ENCODE measurements around the gene OPTC.

Gene OPTC

DNA sequence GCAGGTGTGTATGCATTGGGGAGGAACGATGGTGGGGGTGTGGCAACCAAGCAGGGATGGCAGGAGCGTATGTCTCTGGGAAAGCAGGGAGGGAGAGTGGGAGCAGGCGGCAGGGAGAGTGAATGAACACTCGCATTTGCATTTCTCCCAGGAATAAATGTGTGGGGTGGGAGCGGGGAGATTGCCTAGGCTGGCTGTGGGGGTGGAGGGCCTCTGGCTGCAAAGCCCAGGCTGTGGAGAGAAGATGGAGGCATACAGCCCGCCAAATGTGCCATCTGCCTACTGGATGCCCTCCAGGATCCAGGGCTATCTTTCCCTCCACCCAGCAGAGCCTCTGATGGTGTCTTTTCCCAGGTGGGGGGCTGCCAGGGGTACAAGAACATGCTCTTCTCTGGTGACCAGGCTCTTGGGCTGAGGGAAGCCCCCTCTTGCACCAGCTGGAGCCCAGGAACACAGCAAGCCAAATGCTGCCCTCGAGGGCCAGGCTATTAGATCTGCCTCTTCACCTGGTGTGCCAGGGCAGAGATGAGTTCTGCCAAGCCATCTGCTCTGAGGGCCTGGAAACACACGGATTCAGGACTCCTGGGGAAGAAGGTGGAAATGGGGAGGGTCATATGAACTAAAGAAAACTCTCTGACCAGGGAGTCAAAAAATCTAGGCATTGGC, 1.7 kb upstream of the OPTC start:
- no peak for DNase-seq (ENCODE audit: low read depth)

DNA sequence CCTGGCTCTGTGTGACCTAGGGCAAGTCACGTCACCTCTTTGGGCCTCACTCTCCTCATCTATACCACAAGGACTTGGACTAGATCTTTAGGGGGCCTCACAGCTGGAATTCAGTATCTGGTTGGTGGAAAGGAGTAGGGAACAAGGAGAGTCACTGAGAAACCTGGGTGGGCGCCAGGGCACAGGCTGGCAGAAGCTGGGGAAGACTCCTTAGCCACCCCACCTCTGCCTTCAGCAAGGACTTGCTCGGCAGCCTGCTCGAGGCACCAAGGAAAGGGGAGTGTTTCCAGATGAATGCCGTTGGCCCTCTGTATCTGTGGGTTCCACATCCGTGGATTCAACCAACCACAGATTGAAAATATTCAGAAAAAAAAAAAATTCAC, 1.2 kb upstream of the OPTC start:
- DNase-seq (ENCODE audit: low read depth): no peak

DNA sequence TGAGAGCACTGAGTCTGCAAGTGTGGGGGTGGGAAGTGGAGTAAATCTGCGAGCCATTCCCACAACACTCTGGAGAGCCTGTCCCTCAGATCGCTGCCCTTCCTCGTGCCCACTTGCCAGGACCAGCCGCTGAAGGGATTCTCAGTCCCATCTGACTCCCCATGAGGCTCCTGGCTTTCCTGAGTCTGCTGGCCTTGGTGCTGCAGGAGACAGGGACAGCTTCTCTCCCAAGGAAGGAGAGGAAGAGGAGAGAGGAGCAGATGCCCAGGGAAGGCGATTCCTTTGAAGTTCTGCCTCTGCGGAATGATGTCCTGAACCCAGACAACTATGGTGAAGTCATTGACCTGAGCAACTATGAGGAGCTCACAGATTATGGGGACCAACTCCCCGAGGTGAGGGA, 1.9 kb downstream of the OPTC start:
- no peak for DNase-seq (ENCODE audit: low read depth)

DNA sequence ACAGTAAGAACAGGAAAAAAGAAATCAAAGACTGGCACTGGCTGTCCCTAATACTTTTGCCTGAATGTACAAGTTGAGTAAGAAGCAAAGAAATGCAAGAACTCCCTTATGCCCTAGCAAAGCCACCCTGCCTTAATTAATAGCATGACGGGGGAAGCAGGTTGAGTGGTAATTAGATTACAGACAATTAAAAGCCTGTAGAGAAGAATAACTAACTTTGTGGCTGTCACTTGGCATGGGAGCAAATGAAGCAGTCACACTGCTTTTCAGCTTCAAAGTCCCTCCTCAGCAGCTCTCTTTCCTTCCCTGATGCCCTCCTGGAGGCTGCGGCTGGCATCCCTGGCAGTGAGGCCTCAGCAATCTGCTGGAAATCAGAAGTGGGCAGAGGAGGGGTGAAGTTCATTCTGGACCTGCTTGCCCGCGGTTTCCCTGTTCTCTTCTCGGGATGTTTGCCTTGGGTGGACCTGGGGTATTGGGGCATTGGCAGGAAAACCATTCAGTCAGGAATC, 3.4 kb downstream of the OPTC start:
- DNase-seq (ENCODE audit: low read depth): no peak

DNA sequence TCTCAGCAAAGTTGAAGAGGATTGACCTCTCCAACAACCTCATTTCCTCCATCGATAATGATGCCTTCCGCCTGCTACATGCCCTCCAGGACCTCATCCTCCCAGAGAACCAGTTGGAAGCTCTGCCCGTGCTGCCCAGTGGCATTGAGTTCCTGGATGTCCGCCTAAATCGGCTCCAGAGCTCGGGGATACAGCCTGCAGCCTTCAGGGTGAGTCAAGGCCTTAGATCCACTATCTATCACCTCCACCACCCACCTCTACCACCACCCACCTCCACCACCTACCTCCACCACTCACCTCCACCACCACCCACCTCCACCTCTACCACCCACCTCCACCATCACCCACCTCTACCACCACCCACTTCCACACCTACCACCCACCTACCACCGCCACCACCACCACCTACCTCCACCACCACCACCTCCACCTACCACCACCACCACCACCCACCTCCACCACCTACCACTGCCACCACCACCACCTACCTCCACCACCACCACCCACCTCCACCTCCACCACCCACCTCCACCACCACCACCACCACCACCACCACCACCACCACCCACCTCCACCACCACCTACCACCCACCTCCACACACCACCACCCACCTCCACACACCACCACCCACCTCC, 5.8 kb downstream of the OPTC start:
- DNase-seq (ENCODE audit: low read depth): no peak

DNA sequence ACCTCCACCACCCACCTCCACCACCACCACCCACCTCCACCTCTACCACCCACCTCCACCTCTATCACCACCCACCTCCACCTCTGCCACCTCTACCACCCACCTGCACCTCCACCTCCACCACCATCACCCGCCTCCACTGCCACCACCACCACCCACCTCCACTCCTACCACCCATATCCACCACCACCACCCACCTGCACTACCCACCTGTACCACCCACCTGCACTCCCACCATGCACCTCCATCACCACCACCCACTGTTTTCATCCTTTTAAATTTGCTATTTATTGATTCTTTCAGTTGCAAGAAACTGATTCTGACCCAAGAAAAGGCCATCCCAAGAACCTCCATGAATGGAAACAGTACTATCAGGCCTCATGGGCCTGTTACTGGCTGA, 6.3 kb downstream of the OPTC start:
- no peak for DNase-seq (ENCODE audit: low read depth)

DNA sequence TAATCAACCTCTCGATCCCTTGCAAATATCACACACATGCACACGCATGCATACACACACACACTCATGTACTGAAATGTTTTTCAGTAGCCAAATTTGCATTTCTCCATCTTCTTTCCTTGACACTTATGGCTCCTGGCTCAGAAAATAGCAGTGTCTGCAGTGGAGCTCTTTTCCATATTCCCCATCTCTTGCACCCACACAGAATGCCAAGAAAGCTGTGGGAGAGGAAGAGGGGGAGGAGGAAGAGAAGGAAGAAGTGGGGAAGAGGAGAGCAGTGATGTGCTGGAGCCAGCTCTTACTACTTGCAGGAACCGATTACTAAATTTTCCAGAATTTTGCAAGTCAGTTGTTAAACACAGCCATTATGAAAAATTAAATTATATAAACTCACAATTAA, 9.9 kb downstream of the OPTC start:
- no peak for DNase-seq (ENCODE audit: low read depth)

DNA sequence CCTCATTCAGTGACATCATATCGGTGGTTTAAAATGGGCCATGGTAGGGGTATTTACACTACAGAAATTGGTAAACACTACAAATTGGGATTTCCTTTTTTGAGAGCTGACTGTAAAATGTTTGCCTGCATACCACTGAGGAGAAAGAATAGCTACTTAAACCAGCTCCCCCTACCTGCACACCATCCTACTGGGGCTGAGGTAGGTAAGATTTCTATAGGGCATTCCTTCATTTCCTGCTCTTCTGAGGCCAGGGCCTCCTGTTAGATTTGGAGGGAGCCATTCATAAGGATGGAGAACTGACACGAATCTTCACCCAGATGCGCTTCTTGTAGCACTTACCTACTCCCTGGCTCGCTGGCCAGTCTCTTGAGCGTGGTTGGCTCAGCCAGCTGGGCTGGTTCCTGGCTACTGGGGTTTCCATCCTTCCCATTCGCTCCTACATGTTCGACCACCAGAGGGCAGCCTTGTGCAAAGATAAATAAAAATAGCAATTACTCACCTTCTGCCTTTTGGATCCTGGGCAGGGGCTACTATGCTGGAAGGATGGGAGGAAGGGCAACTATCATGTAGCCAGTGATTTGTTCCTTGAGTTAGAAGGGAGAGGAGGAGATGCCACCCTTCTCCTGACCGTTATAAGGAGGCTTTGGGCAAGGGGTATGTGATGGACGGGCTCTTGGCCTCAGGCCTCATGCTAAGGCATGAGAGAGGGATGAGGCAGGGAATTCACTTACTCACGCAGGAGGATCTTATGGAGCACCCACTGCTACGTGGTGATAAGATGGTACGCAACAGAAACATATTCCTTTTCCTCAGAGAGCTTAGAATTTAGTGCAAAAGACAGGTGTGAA, 10.7 kb downstream of the OPTC start:
- DNase-seq (ENCODE audit: low read depth): peak; percentile 65

DNA sequence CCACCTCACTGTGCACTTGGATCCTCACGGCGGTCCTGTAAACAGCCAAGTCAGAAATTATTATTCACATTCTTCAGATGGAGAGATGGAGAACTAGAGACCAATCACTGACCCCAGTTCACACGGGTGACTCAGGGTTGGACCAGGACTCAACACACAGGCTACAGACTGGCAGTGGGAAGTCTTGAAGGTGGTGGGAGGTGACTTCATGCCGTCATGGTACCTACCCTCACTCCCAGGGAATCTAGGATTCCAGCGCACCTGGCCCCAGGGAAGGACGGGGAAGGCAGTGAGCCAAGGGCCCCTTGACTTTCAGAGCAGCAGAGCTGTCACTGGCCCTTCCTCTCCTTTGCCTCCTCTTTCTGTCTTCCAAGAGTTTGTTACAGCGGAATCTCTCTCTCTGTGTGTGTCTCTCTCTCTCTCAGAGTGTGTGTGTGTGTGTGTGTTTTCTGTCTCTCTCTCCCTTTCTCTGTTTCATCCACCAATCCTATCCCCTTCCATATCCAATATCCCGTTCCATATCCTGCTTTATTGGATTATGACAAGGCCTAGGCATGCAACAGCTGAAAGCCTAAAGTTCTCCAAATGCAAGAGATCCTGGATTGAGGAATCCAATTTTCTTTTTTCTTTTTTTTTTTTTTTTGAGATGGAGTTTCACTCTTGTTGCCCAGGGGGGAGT, 11.7 kb downstream of the OPTC start:
- DNase-seq (ENCODE audit: low read depth): no peak

DNA sequence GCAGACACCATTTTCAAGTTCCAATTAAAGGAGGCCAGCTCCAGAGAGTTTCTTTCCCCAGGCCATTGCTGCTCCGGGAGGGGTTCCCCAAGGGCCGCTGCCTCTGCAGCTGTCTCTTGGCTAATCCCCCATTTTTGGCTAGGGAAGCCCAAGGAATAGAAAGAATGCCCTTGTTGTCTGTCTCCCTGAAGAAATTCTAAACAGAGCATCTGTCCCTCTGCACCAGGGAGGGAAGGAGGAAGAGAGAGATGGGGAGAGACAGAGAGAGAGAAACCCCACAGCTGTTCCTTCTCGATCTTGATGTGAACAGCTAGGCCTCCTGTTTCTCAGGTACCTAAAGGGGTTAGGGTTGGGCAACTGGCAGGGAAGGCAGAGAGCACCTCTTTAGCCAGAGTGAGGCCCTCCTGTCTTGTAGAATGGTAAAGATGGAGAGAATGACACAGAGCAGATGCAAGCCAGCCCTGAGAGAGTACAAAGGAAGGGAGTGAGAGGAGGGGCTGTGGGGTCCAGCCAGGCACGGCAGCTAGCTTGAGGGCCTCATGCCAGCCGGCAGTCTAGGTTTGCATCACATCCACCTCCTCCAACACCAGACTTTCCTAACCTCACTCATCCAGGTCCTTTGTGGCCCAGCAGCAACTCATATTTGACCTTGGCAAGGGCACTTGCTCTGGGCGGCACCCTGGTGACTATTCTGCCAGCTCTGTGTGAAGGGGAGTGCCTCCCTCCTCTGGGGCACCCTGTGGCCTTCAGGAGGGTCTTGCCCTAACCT, 13.1 kb downstream of the OPTC start:
- no peak for DNase-seq (ENCODE audit: low read depth)

DNA sequence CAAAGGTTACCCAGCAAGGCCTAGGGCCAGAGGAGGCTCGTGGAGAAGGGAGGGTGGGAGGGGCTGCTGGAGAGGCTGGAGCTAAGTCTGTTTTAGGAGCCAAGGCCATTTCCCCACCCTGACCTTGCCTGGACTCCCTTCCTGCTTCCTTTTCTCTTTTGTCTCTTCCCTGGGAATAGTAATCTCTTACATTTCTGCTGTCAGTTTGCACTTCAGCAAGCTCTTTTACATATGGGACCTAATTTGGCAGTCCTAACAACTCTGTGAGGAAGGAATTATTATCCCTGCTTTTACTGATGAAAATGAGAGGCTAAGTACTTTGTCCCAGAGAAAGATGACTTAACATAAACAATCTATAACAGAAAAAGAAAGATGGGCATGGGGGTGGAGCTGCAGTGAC, 13.8 kb downstream of the OPTC start:
- DNase-seq (ENCODE audit: low read depth): no peak

DNA sequence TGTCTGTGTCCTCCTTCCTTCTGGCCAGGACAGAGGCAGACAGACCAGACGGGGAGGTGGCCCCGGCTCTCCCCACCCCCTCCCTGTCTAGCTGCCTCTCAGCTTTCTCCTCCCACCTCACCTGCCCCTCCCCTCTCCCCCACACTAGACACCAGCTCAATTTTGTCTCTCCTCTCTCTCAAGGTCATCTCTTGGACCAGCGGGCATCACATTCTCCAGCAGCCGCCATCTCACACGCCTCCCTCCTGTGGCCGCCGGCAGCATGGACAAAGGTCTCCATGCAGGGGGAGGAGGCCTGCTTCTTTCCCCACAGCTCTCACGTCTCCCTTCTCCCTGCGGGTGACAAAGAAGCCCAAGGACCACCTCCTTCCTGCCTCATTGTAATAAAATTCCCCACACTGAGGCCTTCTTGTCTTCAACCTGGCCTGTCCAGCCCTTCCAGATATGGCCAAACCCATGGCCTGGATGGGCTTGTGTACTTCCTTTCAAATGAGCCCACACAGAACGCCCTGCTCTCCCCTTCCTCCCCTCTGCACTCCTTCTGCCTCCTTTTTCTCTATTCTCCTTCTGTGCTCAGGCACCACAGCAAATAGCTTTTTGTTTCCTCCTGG, 14.6 kb downstream of the OPTC start:
- DNase-seq (ENCODE audit: low read depth): no peak

DNA sequence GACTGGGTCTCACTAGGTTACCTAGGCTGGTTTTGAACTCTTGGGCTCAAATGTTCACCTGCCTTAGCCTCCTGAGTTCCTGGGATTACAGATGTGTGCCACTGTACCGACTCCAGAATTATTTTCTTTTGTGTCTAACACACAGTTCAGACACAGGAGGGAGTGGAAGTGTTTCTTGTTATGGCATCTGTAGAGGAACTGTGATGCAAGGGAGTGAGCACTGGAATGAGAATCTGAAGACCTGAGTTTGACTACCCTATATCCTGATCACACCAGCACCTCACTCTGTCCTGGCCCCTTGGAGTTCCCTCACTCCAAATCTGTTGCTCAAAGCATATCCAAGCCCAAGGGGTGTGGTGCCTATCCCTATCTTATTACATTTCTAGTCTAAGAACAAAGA, 15.2 kb downstream of the OPTC start:
- DNase-seq (ENCODE audit: low read depth): no peak

DNA sequence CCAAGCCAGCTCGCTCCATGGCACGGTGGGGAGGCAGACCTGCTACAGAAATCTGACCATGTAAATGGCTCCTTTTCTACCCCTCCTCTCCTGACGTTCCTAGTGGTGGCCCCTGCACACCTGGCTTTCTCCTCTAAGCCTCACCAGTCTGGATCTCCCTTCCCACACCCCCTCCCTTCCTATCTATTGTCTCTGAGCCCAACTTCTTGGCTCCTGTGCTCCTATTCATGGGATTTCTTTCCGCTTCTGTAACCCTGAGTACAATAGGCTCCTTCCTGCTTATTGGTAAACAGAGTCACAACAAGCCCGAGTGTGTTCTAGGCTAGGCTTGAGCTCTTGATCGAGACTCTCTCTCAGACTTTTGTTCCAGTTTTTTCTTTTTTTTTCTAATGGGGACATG, 17.6 kb downstream of the OPTC start:
- no peak for DNase-seq (ENCODE audit: low read depth)

DNA sequence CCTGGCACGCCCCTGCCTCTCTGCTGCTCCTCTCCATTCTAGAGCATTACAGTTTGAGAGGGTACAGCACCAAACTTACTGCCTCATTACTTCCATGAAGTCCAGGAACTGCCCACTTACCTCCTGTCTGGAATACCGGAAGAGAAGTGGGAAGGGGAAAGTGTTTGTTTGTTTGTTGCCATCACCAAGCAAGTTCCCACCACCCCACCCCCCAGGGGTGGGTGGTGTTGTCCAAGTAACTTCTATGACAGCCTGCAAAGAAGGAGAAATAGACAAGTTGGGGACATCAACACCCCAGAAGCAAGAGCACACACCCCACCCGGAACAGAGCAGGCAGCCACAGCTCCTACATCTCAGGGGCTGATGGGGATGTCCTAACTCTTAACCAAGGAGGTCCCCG, 18.0 kb downstream of the OPTC start:
- DNase-seq (ENCODE audit: low read depth): no peak

DNA sequence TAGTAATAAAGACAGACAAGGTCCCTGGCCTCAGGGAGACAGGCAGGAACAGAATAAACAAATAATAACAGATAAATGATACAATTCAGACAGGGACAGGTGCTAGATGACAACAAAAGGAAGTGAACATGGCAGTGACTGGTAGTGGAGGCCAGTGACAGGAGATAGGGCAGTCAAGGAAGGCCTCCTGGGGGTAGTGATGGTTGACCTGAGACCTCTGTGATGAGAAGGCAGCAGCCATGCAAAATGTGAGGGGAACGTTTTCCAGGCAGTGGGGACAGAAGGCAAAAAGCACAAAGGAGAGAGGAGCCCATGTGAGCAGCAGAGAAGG, 18.5 kb downstream of the OPTC start:
- DNase-seq (ENCODE audit: low read depth): no peak

DNA sequence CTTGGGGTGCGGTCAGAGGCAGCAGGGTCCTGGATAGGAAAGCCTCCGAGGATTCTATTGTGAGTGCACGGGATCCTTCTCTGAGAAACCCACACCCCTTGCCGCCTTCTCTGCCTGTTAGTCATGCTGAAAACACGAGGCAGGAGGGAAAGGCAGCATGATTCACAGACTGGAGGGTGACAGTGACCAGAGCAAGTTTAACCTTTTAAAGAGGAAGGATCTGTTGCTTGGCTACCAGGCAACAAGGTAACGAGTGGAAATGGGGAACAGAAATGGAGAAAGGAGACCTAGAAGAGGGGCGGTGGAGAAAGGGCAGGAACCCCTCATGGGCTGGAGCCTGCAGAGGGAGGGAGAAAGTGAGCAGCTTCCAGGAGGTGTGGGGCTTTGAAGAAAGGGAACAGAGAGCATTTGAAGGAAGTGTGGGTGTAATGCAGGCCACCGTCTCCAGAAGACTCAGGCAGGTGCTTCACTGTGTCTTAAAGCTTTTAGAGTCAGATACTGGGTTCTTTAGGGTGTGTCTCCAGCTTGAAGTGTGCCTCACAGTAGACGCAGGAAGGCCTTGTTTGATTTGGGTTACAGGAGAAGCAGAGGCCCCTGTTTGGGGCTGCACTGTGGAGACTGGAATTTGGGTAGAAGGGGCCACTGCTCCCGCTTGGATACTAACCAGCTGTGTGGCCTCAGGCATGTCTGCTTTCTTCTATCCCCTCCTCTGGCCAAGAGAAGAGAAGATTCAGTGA, 19.1 kb downstream of the OPTC start:
- no peak for DNase-seq (ENCODE audit: low read depth)

DNA sequence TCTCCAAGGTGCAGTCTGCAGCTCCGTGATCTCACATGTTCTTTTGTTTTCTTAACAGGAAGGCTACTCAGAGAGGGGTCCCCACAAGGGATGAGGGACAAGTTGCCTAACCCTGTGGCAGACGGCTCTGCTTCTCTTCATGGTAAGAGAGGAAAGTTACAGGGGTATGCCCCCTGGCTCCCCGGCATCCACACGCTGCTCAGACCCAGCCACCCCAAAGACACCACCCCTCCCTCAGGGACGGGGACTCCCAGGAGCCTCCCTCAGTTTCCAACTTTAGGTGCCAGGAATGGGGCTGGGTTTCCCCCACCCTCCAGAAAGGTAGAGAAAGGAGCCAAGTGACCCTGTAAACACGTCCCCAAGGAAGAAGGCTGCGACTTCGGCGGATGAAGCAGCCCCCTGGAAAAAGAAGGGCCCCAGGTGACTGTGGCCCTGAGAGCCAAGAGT, 19.7 kb downstream of the OPTC start:
- DNase-seq (ENCODE audit: low read depth): no peak

DNA sequence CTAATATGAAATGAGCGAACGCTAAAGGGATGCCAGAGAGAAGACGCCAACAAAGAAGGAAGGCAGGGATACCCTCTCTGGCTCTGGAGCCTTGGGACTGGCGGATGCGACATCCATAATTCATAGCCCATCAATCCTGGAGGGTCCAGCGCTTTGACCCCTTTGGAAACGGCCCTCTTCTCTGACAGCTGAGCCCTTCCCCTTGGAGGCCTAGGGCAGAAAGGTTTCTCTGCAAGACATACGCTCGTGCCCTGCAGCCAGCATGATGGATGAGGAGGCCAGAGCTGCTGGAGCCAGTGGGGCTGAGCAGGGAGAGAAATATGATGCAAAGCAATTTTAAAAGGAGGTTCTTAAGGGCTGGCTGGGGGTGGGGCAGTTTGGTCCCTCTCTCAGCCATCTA, 22.2 kb downstream of the OPTC start:
- DNase-seq (ENCODE audit: low read depth): no peak

DNA sequence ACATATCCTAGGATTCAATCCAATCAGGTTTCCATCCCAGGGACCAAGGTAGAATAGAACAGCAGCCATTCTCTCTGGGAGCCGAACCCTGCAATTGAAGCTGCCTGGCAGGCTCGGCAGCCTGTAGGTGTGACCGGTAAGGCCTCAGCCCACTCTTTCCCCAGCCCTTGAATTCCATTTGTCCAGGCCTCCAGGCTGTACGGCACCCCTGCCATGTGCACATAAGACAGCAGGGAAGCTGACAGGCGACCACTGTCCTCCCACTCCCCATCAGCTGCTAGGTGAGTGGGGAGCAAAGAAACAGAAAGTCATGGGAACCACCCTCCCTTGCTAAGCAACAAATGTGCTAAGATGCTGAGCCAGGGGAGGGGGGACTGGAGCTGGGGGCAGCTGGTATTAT, 23.0 kb downstream of the OPTC start:
- no peak for DNase-seq (ENCODE audit: low read depth)
